HFFc6 (cell line): ENCODE measurements around the gene CARMIL3. TPM values are rescaled to one million over a fixed set of nuclear protein-coding genes. Genes with fewer than 3 reads are reported as not detected.

Source experiments
- DNase-seq: peaks from one replicate; pipeline ENCODE4 v3.0.0-alpha.2; 2018
- H3K27ac Mint-ChIP-seq: 2 replicates; pipeline ENCODE4 v1.8.0; 2020; ENCODE audit warnings: mild to moderate bottlenecking, mixed read lengths
- H3K27me3 Mint-ChIP-seq: 2 replicates; pipeline ENCODE4 v1.8.0; 2021; ENCODE audit warnings: mild to moderate bottlenecking, moderate library complexity, mixed read lengths; ENCODE audit not compliant: insufficient read depth
- H3K36me3 Mint-ChIP-seq: 2 replicates; pipeline ENCODE4 v1.8.0; 2021; ENCODE audit warnings: low read depth, mixed read lengths
- H3K4me1 Mint-ChIP-seq: 2 replicates; pipeline ENCODE4 v1.8.0; 2020; ENCODE audit warnings: low read depth, mixed read lengths
- H3K4me3 Mint-ChIP-seq: 2 replicates; pipeline ENCODE4 v1.8.0; 2020; ENCODE audit warnings: mild to moderate bottlenecking, moderate library complexity, mixed read lengths
- H3K9me3 Mint-ChIP-seq: 2 replicates; pipeline ENCODE4 v1.8.0; 2020; ENCODE audit warnings: mild to moderate bottlenecking, mixed read lengths
- CTCF ChIP-seq: fragments of 200-600 bp; sonication (generic); IDR thresholded peaks from 2 replicates; pipeline ENCODE4 v1.5.0; 2021; ENCODE audit warnings: antibody characterized with exemption, mild to moderate bottlenecking
- total RNA-seq, 6 experiments: library from RNA; stranded (reverse); fragmentation: NEBNext Ultra II Directional; extraction: Animal tissue kit (Norgen Biotek cat#: 25700); gene quantifications; 2 replicates in 1 of 6; 3 replicates in 5 of 6; pipeline ENCODE4 v1.2.3, GENCODE V29; 2021

Gene CARMIL3
- total RNA-seq, 6 experiments from 2014 or later = not detected

- H3K27me3 Mint-ChIP-seq = peaks cover 46% of the 10 kb centered on the region
- H3K27ac Mint-ChIP-seq = no peak overlapping the region
- no peaks in the 10 kb centered on the region for H3K36me3 Mint-ChIP-seq
- no peak for DNase-seq
- H3K4me3 Mint-ChIP-seq = no peak overlapping the region
- no peak for TF ChIP-seq CTCF
- no peaks in the 10 kb centered on the region for H3K4me1 Mint-ChIP-seq
- no peaks in the 10 kb centered on the region for H3K9me3 Mint-ChIP-seq
These were observed 15.6 kb downstream of the CARMIL3 start for GRCh38 chr14:24067133-24068082.

GRCh38 chr14:24068711-24069410 is 17.1 kb downstream of the CARMIL3 start:
- H3K27me3 Mint-ChIP-seq = peaks cover 43% of the 10 kb centered on the region
- no peak overlapping the region for H3K27ac Mint-ChIP-seq
- H3K4me3 Mint-ChIP-seq = no peak overlapping the region
- TF ChIP-seq CTCF = no peak
- DNase-seq = no peak
- no peaks in the 10 kb centered on the region for H3K36me3 Mint-ChIP-seq
- H3K9me3 Mint-ChIP-seq = no peaks in the 10 kb centered on the region
- H3K4me1 Mint-ChIP-seq = no peaks in the 10 kb centered on the region

- Mint-ChIP-seq H3K4me1 (no peaks in the 10 kb centered on the region), H3K27me3 (peaks cover 43% of the 10 kb centered on the region), H3K4me3 (no peak overlapping the region), H3K27ac (no peak overlapping the region), H3K36me3 (no peaks in the 10 kb centered on the region), H3K9me3 (no peaks in the 10 kb centered on the region)
- DNase-seq = no peak
- TF ChIP-seq CTCF = no peak
These were observed 17.6 kb downstream of the CARMIL3 start for GRCh38 chr14:24069411-24069735.

- H3K36me3 Mint-ChIP-seq = no peaks in the 10 kb centered on the region
- no peak overlapping the region for H3K4me3 Mint-ChIP-seq
- no peak overlapping the region for H3K27ac Mint-ChIP-seq
- peaks cover 40% of the 10 kb centered on the region for H3K27me3 Mint-ChIP-seq
- no peak for TF ChIP-seq CTCF
- H3K4me1 Mint-ChIP-seq = no peaks in the 10 kb centered on the region
- DNase-seq = no peak
- no peaks in the 10 kb centered on the region for H3K9me3 Mint-ChIP-seq
These were observed 18.7 kb downstream of the CARMIL3 start for GRCh38 chr14:24070285-24071143.

- no peaks in the 10 kb centered on the region for H3K36me3 Mint-ChIP-seq
- no peaks in the 10 kb centered on the region for H3K4me1 Mint-ChIP-seq
- peaks cover 45% of the 10 kb centered on the region for H3K27me3 Mint-ChIP-seq
- no peak for TF ChIP-seq CTCF
- DNase-seq = no peak
- H3K27ac Mint-ChIP-seq = no peak within 1 kb of the TSS
- no peaks in the 10 kb centered on the region for H3K9me3 Mint-ChIP-seq
- H3K4me3 Mint-ChIP-seq = no peak within 1 kb of the TSS
These were observed 19.4 kb downstream of the CARMIL3 start, which contains the start of gene CPNE6 for GRCh38 chr14:24071144-24071697. Gene CPNE6 (plus strand): TSS chr14:24071562. CDS start chr14:24072937, 1,375 bp downstream.
